ENCODE measurements around the gene CDNF. TPM values are rescaled to one million over a fixed set of nuclear protein-coding genes. Genes with fewer than 3 reads are reported as not detected.
A peak's percentile ranks its signal among the peaks of the same experiment; 100 is the strongest.

The CDNF gene
- total RNA-seq, 6 experiments from 2014 or later = 0.93 to 4.5 (median 3.7) TPM

- intact Hi-C loops (cut with DNase I) = no loop called here
- H3K36me3 ChIP-seq = no peaks in the 10 kb centered on the region
- no peak overlapping the region for H3K4me3 ChIP-seq
- peaks cover 0 to 5% (median 0%) of the 10 kb centered on the region in 4 donors for H3K4me1 ChIP-seq
- peak in 2 of 3 donors; percentile 53 to 55 for DNase-seq
- H3K9me3 ChIP-seq = no peaks in the 10 kb centered on the region
- WGBS (ENCODE audit: insufficient coverage, low coverage, low lambda C conversion rate, missing lambda C conversion rate) = 56% methylated on average over 9 of the region's 9 CpGs
- no peaks in the 10 kb centered on the region for H3K27me3 ChIP-seq
- TF ChIP-seq POLR2A (IDR thresholded peaks at IDR 0.05) (no peak), CTCF (IDR thresholded peaks at IDR 0.05) (no peak)
- H3K27ac ChIP-seq = no peak overlapping the region
- ATAC-seq = peak; percentile 74 to 88 (median 84)
These were observed 55.0 kb downstream of the CDNF start for GRCh38 chr10:14782691-14783363.

DNA sequence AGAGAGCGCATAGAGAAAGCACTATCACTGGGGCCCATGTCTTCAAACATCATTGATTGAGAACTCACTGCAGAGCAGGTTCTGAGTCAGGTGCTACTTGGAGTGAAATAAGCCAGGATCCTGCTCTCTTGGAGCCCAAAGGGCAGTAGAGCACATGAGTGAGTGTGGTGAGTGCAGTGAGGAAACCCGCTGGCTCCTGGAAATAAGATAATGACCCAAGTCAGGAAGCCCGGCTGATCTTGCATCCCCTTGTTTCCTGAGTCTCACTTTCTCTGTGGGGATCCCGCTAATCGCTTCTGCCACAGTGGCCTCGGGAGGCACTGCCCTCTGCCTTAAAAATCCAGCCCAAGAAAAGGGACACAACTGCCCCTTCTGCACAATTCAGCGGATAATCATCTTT is 56.1 kb downstream of the CDNF start:
- Histone ChIP-seq H3K36me3 (no peaks in the 10 kb centered on the region), H3K4me3 (no peak overlapping the region), H3K9me3 (no peaks in the 10 kb centered on the region), H3K4me1 (peaks cover 0 to 5% (median 0%) of the 10 kb centered on the region in 4 donors), H3K27ac (no peak overlapping the region), H3K27me3 (no peaks in the 10 kb centered on the region)
- intact Hi-C loops (cut with DNase I) = no loop called here
- ATAC-seq (peak; percentile 15 to 58 (median 50)), DNase-seq (no peak)
- no peak for TF ChIP-seq POLR2A (IDR thresholded peaks at IDR 0.05)
- TF ChIP-seq CTCF (IDR thresholded peaks at IDR 0.05) = no peak
- 72% methylated on average over 6 of the region's 7 CpGs for WGBS (ENCODE audit: insufficient coverage, low coverage, low lambda C conversion rate, missing lambda C conversion rate)

- ATAC-seq = no peak
- no peak overlapping the region for H3K4me3 ChIP-seq
- TF ChIP-seq CTCF (IDR thresholded peaks at IDR 0.05) = no peak
- no peak for TF ChIP-seq POLR2A (IDR thresholded peaks at IDR 0.05)
- no peak for DNase-seq
- WGBS (ENCODE audit: insufficient coverage, low coverage, low lambda C conversion rate, missing lambda C conversion rate) = 47% methylated on average over 6 of the region's 6 CpGs
- no peaks in the 10 kb centered on the region for H3K27me3 ChIP-seq
- no peaks in the 10 kb centered on the region for H3K36me3 ChIP-seq
- H3K9me3 ChIP-seq = no peaks in the 10 kb centered on the region
- peaks cover 0 to 5% (median 0%) of the 10 kb centered on the region in 4 donors for H3K4me1 ChIP-seq
- no peak overlapping the region for H3K27ac ChIP-seq
- intact Hi-C loops (cut with DNase I) = no loop called here
These were observed 58.7 kb downstream of the CDNF start for GRCh38 chr10:14779001-14779651.

GRCh38 chr10:14776546-14776945 is 61.3 kb downstream of the CDNF start:
- Histone ChIP-seq H3K27ac (no peak overlapping the region), H3K4me1 (peaks cover 0 to 5% (median 0%) of the 10 kb centered on the region in 4 donors), H3K36me3 (no peaks in the 10 kb centered on the region), H3K27me3 (no peaks in the 10 kb centered on the region), H3K4me3 (no peak overlapping the region), H3K9me3 (no peaks in the 10 kb centered on the region)
- DNase-seq (no peak), ATAC-seq (no peak)
- WGBS (ENCODE audit: insufficient coverage, low coverage, low lambda C conversion rate, missing lambda C conversion rate) = 82% methylated on average over 7 of the region's 9 CpGs
- intact Hi-C loops (cut with DNase I) = no loop called here
- TF ChIP-seq POLR2A (IDR thresholded peaks at IDR 0.05) (no peak), CTCF (IDR thresholded peaks at IDR 0.05) (no peak)
